DOHH2 (cell line): Measurements from ENCODE around the gene ADCY4.

Source experiments
- H3F3A ChIP-seq: fragments of 200-600 bp; sonication (generic), shearing (Covaris generic); 2 replicates; pipeline ENCODE4 v1.6.0; 2016; ENCODE audit warnings: antibody characterized with exemption, mild to moderate bottlenecking; ENCODE audit not compliant: control insufficient read depth, insufficient read depth
- H3K27ac ChIP-seq: fragments of 200-600 bp; sonication (generic); 2 replicates; pipeline ENCODE4 v1.5.1; 2014; ENCODE audit warnings: low read depth, mild to moderate bottlenecking, low read length, moderate library complexity
- H3K27me3 ChIP-seq: fragments of 200-600 bp; sonication (generic); 2 replicates; pipeline ENCODE4 v1.6.1; 2014; ENCODE audit warnings: mild to moderate bottlenecking, low read length, mixed read lengths; ENCODE audit not compliant: control insufficient read depth
- H3K36me3 ChIP-seq: fragments of 200-600 bp; sonication (generic); 2 replicates; pipeline ENCODE4 v1.6.1; 2014; ENCODE audit warnings: mild to moderate bottlenecking, low read length, moderate library complexity, mixed read lengths; ENCODE audit not compliant: control insufficient read depth
- H3K4me1 ChIP-seq: fragments of 200-600 bp; sonication (generic); 2 replicates; pipeline ENCODE4 v1.6.1; 2014; ENCODE audit warnings: mild to moderate bottlenecking, low read length, mixed read lengths; ENCODE audit not compliant: control insufficient read depth
- H3K4me2 ChIP-seq: fragments of 200-600 bp; sonication (generic); 2 replicates; pipeline ENCODE4 v1.6.0; 2014; ENCODE audit warnings: mild to moderate bottlenecking, low read length, moderate library complexity
- H3K4me3 ChIP-seq: fragments of 200-600 bp; sonication (generic); 2 replicates; pipeline ENCODE4 v1.5.1; 2014; ENCODE audit warnings: mild to moderate bottlenecking, low read length, mixed read lengths
- H3K79me2 ChIP-seq: fragments of 200-600 bp; sonication (generic); 2 replicates; pipeline ENCODE4 v1.6.1; 2014; ENCODE audit warnings: mild to moderate bottlenecking, low read length, mixed read lengths; ENCODE audit not compliant: control insufficient read depth
- H3K9me2 ChIP-seq: fragments of 200-600 bp; sonication (generic); replicated peaks from 2 replicates; pipeline ENCODE4 v1.6.1; 2014; ENCODE audit warnings: mild to moderate bottlenecking, low read length, mixed read lengths; ENCODE audit not compliant: control insufficient read depth
- H3K9me3 ChIP-seq: fragments of 200-600 bp; sonication (generic); 2 replicates; pipeline ENCODE4 v1.6.1; 2014; ENCODE audit warnings: antibody characterized with exemption, low read length, mixed read lengths; ENCODE audit not compliant: control insufficient read depth, insufficient read depth
- H4K20me1 ChIP-seq: fragments of 200-600 bp; sonication (generic); 2 replicates; pipeline ENCODE4 v1.6.0; 2014; ENCODE audit warnings: low read depth, mild to moderate bottlenecking, antibody characterized with exemption, low read length, moderate library complexity; ENCODE audit not compliant: control insufficient read depth, insufficient read depth
- EZH2phosphoT487 ChIP-seq: fragments of 200-600 bp; sonication (generic); IDR thresholded peaks from 2 replicates; pipeline ENCODE4 v1.6.1; 2017; ENCODE audit warnings: borderline replicate concordance, mild to moderate bottlenecking, antibody characterized with exemption, low read length, moderate library complexity, mixed read lengths
- TF ChIP-seq, protein P1 (sequence below): fragments of 200-600 bp; sonication (generic); IDR thresholded peaks from one replicate; pipeline ENCODE4 v1.5.1; 2014; ENCODE audit warnings: antibody characterized with exemption, mild to moderate bottlenecking, low read depth, low read length; ENCODE audit not compliant: poor library complexity, severe bottlenecking

The ADCY4 gene

GRCh38 chr14:24296341-24297157 lies 38.3 kb downstream of the ADCY4 start:
- Histone ChIP-seq H3K4me3 (no peak overlapping the region), H3K79me2 (peaks cover 30% of the 10 kb centered on the region), H3K36me3 (peaks cover 39% of the 10 kb centered on the region), H3K27ac (no peak overlapping the region), H3K4me1 (peaks cover 32% of the 10 kb centered on the region), H4K20me1 (no peaks in the 10 kb centered on the region; the same call in 1 of the 2 replicates), H3F3A (0 out of 2 replicates have a peak, but pooled peaks cover 3% of the 10 kb centered on the region), H3K27me3 (no peaks in the 10 kb centered on the region), H3K9me2 (no peaks in the 10 kb centered on the region), H3K4me2 (peak overlapping the region; percentile 32; the same call in 1 of the 2 replicates), H3K9me3 (no peaks in the 10 kb centered on the region)
- no peak for TF ChIP-seq EZH2phosphoT487
- TF ChIP-seq, protein P1, sequence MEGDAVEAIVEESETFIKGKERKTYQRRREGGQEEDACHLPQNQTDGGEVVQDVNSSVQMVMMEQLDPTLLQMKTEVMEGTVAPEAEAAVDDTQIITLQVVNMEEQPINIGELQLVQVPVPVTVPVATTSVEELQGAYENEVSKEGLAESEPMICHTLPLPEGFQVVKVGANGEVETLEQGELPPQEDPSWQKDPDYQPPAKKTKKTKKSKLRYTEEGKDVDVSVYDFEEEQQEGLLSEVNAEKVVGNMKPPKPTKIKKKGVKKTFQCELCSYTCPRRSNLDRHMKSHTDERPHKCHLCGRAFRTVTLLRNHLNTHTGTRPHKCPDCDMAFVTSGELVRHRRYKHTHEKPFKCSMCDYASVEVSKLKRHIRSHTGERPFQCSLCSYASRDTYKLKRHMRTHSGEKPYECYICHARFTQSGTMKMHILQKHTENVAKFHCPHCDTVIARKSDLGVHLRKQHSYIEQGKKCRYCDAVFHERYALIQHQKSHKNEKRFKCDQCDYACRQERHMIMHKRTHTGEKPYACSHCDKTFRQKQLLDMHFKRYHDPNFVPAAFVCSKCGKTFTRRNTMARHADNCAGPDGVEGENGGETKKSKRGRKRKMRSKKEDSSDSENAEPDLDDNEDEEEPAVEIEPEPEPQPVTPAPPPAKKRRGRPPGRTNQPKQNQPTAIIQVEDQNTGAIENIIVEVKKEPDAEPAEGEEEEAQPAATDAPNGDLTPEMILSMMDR = peak; percentile 84

GRCh38 chr14:24293525-24293924 lies 41.3 kb downstream of the ADCY4 start:
- Histone ChIP-seq H3K9me2 (no peaks in the 10 kb centered on the region), H3K36me3 (peaks cover 35% of the 10 kb centered on the region), H3K27me3 (no peaks in the 10 kb centered on the region), H3F3A (0 out of 2 replicates have a peak, but pooled peaks cover 2% of the 10 kb centered on the region), H3K4me1 (peaks cover 15% of the 10 kb centered on the region), H3K79me2 (peaks cover 1% of the 10 kb centered on the region; the same call in 1 of the 2 replicates), H3K4me2 (no peak overlapping the region), H3K4me3 (no peak overlapping the region), H3K27ac (no peak overlapping the region), H3K9me3 (no peaks in the 10 kb centered on the region), H4K20me1 (no peaks in the 10 kb centered on the region)
- no peak for TF ChIP-seq EZH2phosphoT487
- TF ChIP-seq, protein P1 = no peak

DNA sequence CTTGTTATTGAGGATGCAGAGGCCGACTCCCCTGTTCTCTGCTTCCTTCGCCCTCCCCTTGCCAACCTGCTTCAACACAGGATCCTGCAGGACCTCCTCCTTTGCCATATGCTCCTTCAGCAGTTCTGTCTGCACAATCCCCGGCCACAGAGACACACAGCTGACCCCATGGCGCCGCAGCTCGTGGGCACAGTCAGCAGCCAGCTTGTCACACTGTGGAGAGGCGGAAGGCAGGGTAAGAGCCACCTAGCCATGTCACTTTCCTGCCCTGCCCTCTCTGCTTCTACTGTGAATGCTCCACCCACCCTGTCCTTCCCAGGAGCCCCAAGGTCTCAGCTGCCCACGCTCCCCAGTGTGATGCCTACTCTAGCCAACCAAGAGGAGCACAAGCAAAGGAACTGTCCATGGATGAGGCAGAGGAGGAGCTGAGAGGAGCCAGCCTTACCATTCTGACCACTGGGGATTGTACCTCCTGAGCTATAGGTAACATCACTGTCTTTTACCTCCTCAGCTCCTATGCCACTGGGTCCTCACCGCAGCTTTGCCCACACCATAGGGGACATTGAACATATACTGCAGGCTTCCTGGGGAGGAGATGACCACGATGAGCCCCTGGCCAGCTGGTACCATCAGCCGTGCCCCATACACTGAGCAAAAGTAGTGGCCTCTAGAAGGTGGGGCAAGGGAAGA lies 42.6 kb downstream of the ADCY4 start:
- H3F3A ChIP-seq = no peaks in the 10 kb centered on the region
- no peak overlapping the region for H3K27ac ChIP-seq

More for the DNA sequence above, 42.6 kb downstream of the ADCY4 start:
- H4K20me1 ChIP-seq = no peaks in the 10 kb centered on the region
- H3K36me3 ChIP-seq = peaks cover 35% of the 10 kb centered on the region
- H3K4me1 ChIP-seq = peaks cover 7% of the 10 kb centered on the region
- no peak overlapping the region for H3K4me2 ChIP-seq
- no peak overlapping the region for H3K4me3 ChIP-seq
- H3K9me3 ChIP-seq = no peaks in the 10 kb centered on the region
- H3K9me2 ChIP-seq = no peaks in the 10 kb centered on the region
- no peaks in the 10 kb centered on the region for H3K79me2 ChIP-seq
- no peaks in the 10 kb centered on the region for H3K27me3 ChIP-seq
- TF ChIP-seq, protein P1 = no peak
- no peak for TF ChIP-seq EZH2phosphoT487
